ENCODE results near the gene GPR84.
"Not testable (repeated sequence)": the region's sequence is repeated elsewhere in the genome, so short reads cannot be mapped to it uniquely, and the experiment has no call there.

DNA sequence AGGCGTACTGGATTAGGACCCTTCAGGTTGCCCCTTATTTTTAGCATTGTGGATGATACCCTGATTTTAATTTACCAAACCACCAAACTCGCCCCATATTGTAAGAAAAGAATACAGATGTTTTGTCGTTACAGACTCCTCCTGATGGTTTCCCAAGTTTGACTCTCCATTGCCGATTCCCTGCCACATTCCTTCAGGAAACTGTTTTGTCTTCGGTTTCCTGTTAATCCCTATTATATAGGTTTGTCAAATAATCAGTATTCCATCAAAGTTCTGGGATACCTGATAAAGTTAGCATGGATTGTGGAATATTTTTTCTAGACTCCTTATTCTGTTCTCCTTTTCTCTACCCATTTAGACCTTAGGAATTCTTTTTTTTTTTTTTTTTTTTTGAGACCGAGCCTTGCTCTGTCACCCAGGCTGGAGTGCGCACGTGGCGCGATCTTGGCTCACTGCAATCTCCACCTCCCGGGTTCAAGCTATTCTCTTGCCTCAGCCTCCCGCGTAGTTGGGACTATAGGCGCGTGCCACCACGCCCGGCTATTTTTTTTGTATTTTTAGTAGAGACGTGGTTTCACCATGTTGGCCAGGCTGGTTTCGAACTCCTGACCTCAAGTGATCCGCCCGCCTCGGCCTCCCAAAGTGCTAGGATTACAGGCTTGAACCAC is 38.7 kb downstream of the GPR84 start:
- TF ChIP-seq, protein P1, sequence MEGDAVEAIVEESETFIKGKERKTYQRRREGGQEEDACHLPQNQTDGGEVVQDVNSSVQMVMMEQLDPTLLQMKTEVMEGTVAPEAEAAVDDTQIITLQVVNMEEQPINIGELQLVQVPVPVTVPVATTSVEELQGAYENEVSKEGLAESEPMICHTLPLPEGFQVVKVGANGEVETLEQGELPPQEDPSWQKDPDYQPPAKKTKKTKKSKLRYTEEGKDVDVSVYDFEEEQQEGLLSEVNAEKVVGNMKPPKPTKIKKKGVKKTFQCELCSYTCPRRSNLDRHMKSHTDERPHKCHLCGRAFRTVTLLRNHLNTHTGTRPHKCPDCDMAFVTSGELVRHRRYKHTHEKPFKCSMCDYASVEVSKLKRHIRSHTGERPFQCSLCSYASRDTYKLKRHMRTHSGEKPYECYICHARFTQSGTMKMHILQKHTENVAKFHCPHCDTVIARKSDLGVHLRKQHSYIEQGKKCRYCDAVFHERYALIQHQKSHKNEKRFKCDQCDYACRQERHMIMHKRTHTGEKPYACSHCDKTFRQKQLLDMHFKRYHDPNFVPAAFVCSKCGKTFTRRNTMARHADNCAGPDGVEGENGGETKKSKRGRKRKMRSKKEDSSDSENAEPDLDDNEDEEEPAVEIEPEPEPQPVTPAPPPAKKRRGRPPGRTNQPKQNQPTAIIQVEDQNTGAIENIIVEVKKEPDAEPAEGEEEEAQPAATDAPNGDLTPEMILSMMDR (conservative IDR thresholded peaks at IDR 0.05), result not testable (repeated sequence)
- peak; percentile 57; the same call in 1 of the 2 replicates for TF ChIP-seq ZFX (IDR thresholded peaks at IDR 0.05)
